Gastrocnemius medialis (tissue), 4 donors: ENCODE data around the gene PLEKHN1.

ENCODE experiments used
- CTCF ChIP-seq, 5 experiments: fragments of 450-650 bp in 3 of 5; fragments of 200-600 bp in 2 of 5; sonication (generic) in 2 of 5; IDR thresholded peaks in 4 of 5; conservative IDR thresholded peaks in 1 of 5; 1 replicate in 4 of 5; 2 replicates in 1 of 5; pipeline ENCODE4 v1.5.1; 2016 to 2019; ENCODE audit warnings: antibody characterized with exemption in 5 of 5, mild to moderate bottlenecking in 3 of 5, moderate library complexity in 3 of 5
- POLR2A ChIP-seq, 2 donors: fragments of 450-650 bp; IDR thresholded peaks; one replicate each; pipeline ENCODE4 v1.6.1; 2017; ENCODE audit warnings: antibody characterized with exemption in 2 of 2, mild to moderate bottlenecking in 2 of 2, moderate library complexity in 2 of 2

- no peak for TF ChIP-seq CTCF (IDR thresholded peaks at IDR 0.05 in 4 of 5, conservative IDR thresholded peaks at IDR 0.05 in 1 of 5)
- no peak for TF ChIP-seq POLR2A (IDR thresholded peaks at IDR 0.05)
Observed at GRCh38 chr1:998745-998994, 32.4 kb downstream of the PLEKHN1 start.
